CD4-positive, alpha-beta memory T cell (primary cell): ENCODE data around the gene DLGAP1. TPM values are rescaled to one million over a fixed set of nuclear protein-coding genes. Genes with fewer than 3 reads are reported as not detected.

Experiments
- CTCF ChIA-PET: fragments of 350-600 bp; sonication (Branson Sonifier 250); formaldehyde crosslinking; loops from one replicate; lab custom pipeline; 2021; ENCODE audit warnings: inconsistent platforms; ENCODE audit not compliant: partially characterized antibody; lab: Charles Lee
- POLR2A ChIA-PET: fragments of 350-600 bp; sonication (Branson Sonifier 250); formaldehyde crosslinking; loops from one replicate; lab custom pipeline; 2021; ENCODE audit not compliant: partially characterized antibody; lab: Charles Lee
- DNase-seq, 5 donors: peaks; one replicate each; pipeline versions ENCODE4 v3.0.0 to v3.0.0-alpha.2; 2020 to 2022; ENCODE audit warnings: mixed read lengths in 1 of 5
- H3K27ac ChIP-seq: one replicate; pipeline ENCODE4 v1.7.0; 2013; ENCODE audit warnings: low read depth, low read length
- H3K27me3 ChIP-seq: 2 replicates; pipeline ENCODE4 v1.7.0; 2013; ENCODE audit warnings: mild to moderate bottlenecking, low read length, moderate library complexity; ENCODE audit not compliant: insufficient read depth
- H3K36me3 ChIP-seq: 2 replicates; pipeline ENCODE4 v1.7.0; 2013; ENCODE audit warnings: mild to moderate bottlenecking, low read length, moderate library complexity; ENCODE audit not compliant: insufficient read depth
- H3K4me1 ChIP-seq: 2 replicates; pipeline ENCODE4 v1.7.0; 2013; ENCODE audit warnings: mild to moderate bottlenecking, low read length, moderate library complexity; ENCODE audit not compliant: insufficient read depth
- H3K4me3 ChIP-seq, 2 donors: one replicate each; pipeline ENCODE4 v1.7.0; 2013; ENCODE audit warnings: low read length in 2 of 2, mild to moderate bottlenecking in 1 of 2
- H3K9me3 ChIP-seq, 2 donors: one replicate each; pipeline ENCODE4 v1.7.0; 2013; ENCODE audit warnings: low read length in 2 of 2, control low read depth in 1 of 2; ENCODE audit not compliant: control insufficient read depth in 1 of 2
- H3K27ac Mint-ChIP-seq, 7 donors: one replicate each; pipeline ENCODE4 v1.8.0; 2020 to 2021; ENCODE audit warnings: mixed read lengths in 7 of 7, mild to moderate bottlenecking in 6 of 7, inconsistent platforms in 3 of 7, moderate library complexity in 3 of 7
- H3K27me3 Mint-ChIP-seq, 2 donors: one replicate each; pipeline ENCODE4 v1.8.0; 2020 to 2021; ENCODE audit warnings: mixed read lengths in 2 of 2
- H3K36me3 Mint-ChIP-seq, 2 donors: one replicate each; pipeline ENCODE4 v1.8.0; 2020 to 2021; ENCODE audit warnings: mixed read lengths in 2 of 2, inconsistent platforms in 1 of 2, mild to moderate bottlenecking in 1 of 2
- H3K4me1 Mint-ChIP-seq, 4 donors: one replicate each; pipeline ENCODE4 v1.8.0; 2020 to 2021; ENCODE audit warnings: mixed read lengths in 4 of 4, mild to moderate bottlenecking in 1 of 4
- H3K4me3 Mint-ChIP-seq, 8 donors: one replicate each; pipeline ENCODE4 v1.8.0; 2020 to 2021; ENCODE audit warnings: mixed read lengths in 8 of 8, mild to moderate bottlenecking in 7 of 8, moderate library complexity in 6 of 8, inconsistent platforms in 3 of 8
- H3K9me3 Mint-ChIP-seq, 8 donors: one replicate each; pipeline ENCODE4 v1.8.0; 2020 to 2021; ENCODE audit warnings: mixed read lengths in 8 of 8, mild to moderate bottlenecking in 5 of 8, inconsistent platforms in 3 of 8, moderate library complexity in 1 of 8
- intact Hi-C: fragments of 100-400 bp; cut with micrococcal nuclease; formaldehyde crosslinking; loops from one replicate; pipeline ENCODE4 v1.15.1; 2023
- polyA plus RNA-seq, 2 donors: library from polyadenylated mRNA; unstranded; fragments of 300-500 nt; fragmentation: Illumina TruSeq; gene quantifications; one replicate each; pipeline ENCODE4 v1.2.3, GENCODE V29; 2021
- total RNA-seq, 2 experiments: library from RNA; stranded (reverse); gene quantifications; one replicate each; pipeline ENCODE4 v1.2.3, GENCODE V29; 2021

The DLGAP1 gene
- total and polyA plus RNA-seq, 4 experiments from 2014 or later = 0.17 to 0.71 (median 0.45) TPM

DNA sequence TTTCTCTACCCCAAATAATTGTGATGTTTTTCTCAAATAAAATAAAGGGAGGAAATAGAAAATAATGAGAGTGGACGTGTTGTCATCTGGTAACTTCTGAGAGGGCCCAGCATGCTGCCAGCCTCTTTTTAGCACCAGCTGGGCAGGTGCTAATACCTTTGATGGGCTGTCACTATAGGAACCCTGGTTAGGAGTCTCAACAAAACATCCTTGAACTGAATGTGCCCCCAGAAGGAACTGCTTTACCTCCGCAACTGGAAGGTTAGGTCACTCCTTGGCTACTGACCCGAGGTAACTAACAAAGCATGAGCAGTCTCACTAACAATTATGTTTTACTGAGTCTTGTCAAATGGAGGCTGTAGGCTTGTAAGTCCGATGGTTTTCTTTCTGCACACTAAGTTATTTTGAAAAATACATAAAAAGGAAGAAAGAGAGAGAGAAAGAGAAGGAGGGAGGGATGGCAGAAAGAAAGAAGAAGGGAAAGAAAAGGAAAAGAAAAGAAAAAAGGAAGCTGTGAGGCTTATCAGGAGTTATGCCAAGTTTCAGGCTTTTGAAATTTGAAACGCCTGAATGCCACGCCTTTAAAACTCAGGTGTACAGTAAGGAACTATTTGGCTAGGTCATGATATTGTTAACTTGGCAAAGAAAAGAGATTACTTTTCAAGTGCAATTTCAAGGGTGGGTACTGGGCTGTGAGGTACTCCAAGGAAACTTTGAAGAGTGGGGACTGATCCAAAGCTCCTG, 914.1 kb downstream of the DLGAP1 start:
- Mint-ChIP-seq H3K27me3 (no peaks in the 10 kb centered on the region), H3K4me1 (peaks cover 0 to 5% (median under 1%) of the 10 kb centered on the region in 4 donors), H3K4me3 (no peak overlapping the region), H3K27ac (no peak overlapping the region), H3K9me3 (no peaks in the 10 kb centered on the region), H3K36me3 (no peaks in the 10 kb centered on the region)
- CTCF ChIA-PET = interaction anchor here (1.6 kb wide), 1 partner anchor 59 kb away, joined by 5 read pairs; no protein-coding TSS in a partner anchor
- H3K27ac ChIP-seq = no peak overlapping the region
- DNase-seq = no peak
- no peaks in the 10 kb centered on the region for H3K9me3 ChIP-seq
- no peaks in the 10 kb centered on the region for H3K4me1 ChIP-seq
- POLR2A ChIA-PET = no interaction called here
- no peaks in the 10 kb centered on the region for H3K27me3 ChIP-seq
- intact Hi-C loops = no loop called here
- H3K36me3 ChIP-seq = no peaks in the 10 kb centered on the region
- no peak overlapping the region for H3K4me3 ChIP-seq

DNA sequence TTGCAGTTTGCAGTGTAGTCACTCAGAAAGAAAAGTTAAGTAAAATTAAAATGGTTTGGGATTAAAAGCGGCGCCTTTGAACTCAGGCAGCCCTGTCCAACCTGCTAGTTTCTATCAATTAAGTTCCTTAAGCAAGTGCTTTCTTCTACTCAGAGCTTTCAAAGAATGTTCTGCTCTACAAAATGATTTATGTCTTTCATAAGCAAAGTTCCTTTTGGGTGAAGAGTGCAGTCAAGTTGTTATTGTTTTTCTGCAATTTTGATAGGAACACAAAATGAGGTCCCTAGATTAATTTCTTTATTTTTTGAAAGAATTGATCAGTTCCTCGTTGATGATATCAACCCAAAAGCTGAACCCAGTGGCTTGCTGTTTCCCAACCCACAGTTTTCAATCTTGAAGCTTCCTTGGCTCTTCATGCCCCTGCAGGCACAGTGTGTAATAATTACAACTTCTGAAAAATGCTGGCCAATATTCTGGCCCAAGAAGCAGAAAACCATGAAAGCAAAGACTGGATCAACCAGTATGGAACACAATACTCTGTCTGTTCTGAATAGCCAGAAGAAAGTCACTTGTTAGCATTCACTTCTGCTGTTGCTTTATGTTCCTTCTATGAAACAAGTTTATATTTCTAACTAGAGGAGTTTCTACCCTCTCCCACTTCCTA, 916.0 kb downstream of the DLGAP1 start:
- no peak overlapping the region for H3K27ac ChIP-seq
- Mint-ChIP-seq H3K27me3 (no peaks in the 10 kb centered on the region), H3K36me3 (no peaks in the 10 kb centered on the region), H3K9me3 (no peaks in the 10 kb centered on the region), H3K4me1 (peaks cover 0 to 5% (median under 1%) of the 10 kb centered on the region in 4 donors), H3K4me3 (no peak overlapping the region), H3K27ac (no peak overlapping the region)
- ChIA-PET CTCF (interaction anchor here (0.8 kb wide), 1 partner anchor 242 kb away, joined by 3 read pairs; no protein-coding TSS in a partner anchor), POLR2A (no interaction called here)
- no peak overlapping the region for H3K4me3 ChIP-seq
- H3K9me3 ChIP-seq = no peaks in the 10 kb centered on the region
- no peak for DNase-seq
- H3K36me3 ChIP-seq = no peaks in the 10 kb centered on the region
- H3K4me1 ChIP-seq = no peaks in the 10 kb centered on the region
- intact Hi-C loops = no loop called here
- no peaks in the 10 kb centered on the region for H3K27me3 ChIP-seq

DNA sequence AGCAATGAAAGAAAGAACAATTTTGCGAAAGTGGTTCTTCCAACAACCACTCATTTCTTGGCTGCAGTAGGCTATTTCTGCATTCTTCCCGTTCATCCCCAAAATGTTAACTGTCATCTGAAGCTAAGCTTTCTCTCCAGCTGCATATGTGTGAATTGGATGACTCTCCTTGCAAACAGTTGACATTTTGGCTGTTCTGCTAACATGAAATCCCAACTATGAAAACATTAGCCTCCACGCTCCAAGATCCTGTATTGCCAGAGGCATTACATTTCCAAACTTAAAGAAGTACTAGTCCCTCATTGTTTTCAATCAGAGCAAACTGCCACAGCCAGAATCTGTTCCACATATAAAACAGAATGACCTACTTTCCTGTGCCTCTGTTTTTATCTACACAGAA, 916.7 kb downstream of the DLGAP1 start:
- DNase-seq = no peak
- Mint-ChIP-seq H3K4me3 (no peak overlapping the region), H3K27me3 (no peaks in the 10 kb centered on the region), H3K27ac (no peak overlapping the region), H3K36me3 (no peaks in the 10 kb centered on the region), H3K9me3 (no peaks in the 10 kb centered on the region), H3K4me1 (peaks cover 0 to 5% (median under 1%) of the 10 kb centered on the region in 4 donors)
- CTCF ChIA-PET = no interaction called here
- Histone ChIP-seq H3K27ac (no peak overlapping the region), H3K36me3 (no peaks in the 10 kb centered on the region), H3K9me3 (no peaks in the 10 kb centered on the region), H3K4me3 (no peak overlapping the region), H3K4me1 (no peaks in the 10 kb centered on the region), H3K27me3 (no peaks in the 10 kb centered on the region)
- POLR2A ChIA-PET = no interaction called here
- intact Hi-C loops = no loop called here

DNA sequence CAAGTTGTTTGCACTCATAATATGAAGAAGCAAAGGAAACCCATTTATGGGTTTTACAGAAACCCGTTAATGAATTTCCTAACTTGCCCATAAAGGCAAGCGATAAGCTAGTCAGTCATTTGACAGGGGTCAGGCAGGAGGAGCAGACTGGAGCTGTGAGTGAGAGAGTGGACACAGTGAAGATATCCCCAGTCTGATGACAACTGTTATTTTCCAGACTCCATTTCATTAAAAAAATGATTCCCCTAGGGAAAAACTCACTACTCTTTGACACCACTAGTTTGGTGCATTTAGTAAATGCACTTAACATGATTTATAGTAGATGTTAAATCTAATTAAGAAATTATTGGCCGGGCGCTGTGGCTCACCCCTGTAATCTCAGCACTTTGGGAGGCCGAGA, 924.3 kb downstream of the DLGAP1 start:
- H3K9me3 ChIP-seq = no peaks in the 10 kb centered on the region
- H3K4me3 ChIP-seq = no peak overlapping the region
- Mint-ChIP-seq H3K4me3 (no peak overlapping the region), H3K4me1 (peaks cover 10 to 15% (median 12%) of the 10 kb centered on the region in 4 donors), H3K36me3 (no peaks in the 10 kb centered on the region), H3K9me3 (no peaks in the 10 kb centered on the region), H3K27ac (no peak overlapping the region), H3K27me3 (no peaks in the 10 kb centered on the region)
- ChIA-PET POLR2A (no interaction called here), CTCF (no interaction called here)
- H3K4me1 ChIP-seq = peaks cover 13% of the 10 kb centered on the region
- DNase-seq = no peak
- no peaks in the 10 kb centered on the region for H3K27me3 ChIP-seq
- H3K36me3 ChIP-seq = no peaks in the 10 kb centered on the region
- H3K27ac ChIP-seq = no peak overlapping the region
- intact Hi-C loops = no loop called here

DNA sequence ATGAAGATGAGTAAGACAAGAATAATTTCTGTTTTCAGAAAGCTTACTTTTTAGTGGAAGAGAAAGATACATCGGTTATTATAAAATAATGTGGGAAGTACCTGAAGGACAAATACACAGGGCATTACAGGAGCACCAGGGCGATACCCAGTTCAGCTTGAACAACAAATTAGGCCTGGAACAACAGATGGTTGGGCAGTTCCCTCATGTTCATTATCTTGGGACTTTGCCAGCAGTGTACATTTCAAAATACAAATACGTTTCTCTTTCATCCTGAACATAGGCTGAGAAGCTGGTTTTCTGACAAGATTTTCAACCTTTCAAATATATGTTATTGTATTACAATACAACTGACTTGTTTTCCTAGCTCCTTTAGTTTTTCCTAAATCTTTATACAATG, 925.5 kb downstream of the DLGAP1 start:
- Mint-ChIP-seq H3K4me3 (no peak overlapping the region), H3K27me3 (no peaks in the 10 kb centered on the region), H3K27ac (no peak overlapping the region), H3K36me3 (no peaks in the 10 kb centered on the region), H3K4me1 (peaks cover 12 to 20% (median 15%) of the 10 kb centered on the region in 4 donors), H3K9me3 (peaks cover 0 to 3% (median 0%) of the 10 kb centered on the region in 8 donors)
- Histone ChIP-seq H3K9me3 (no peaks in the 10 kb centered on the region), H3K27me3 (no peaks in the 10 kb centered on the region), H3K27ac (no peak overlapping the region), H3K36me3 (no peaks in the 10 kb centered on the region), H3K4me3 (no peak overlapping the region), H3K4me1 (peaks cover 16% of the 10 kb centered on the region)
- no peak for DNase-seq
- POLR2A ChIA-PET = no interaction called here
- CTCF ChIA-PET = interaction anchor here (1.0 to 1.7 kb wide), 2 partner anchors 75 to 244 kb away, joined by 3 to 10 read pairs; no protein-coding TSS in a partner anchor
- intact Hi-C loops = loop anchor here (5.0 kb wide), 1 partner anchor 82 kb away; no protein-coding TSS in a partner anchor

DNA sequence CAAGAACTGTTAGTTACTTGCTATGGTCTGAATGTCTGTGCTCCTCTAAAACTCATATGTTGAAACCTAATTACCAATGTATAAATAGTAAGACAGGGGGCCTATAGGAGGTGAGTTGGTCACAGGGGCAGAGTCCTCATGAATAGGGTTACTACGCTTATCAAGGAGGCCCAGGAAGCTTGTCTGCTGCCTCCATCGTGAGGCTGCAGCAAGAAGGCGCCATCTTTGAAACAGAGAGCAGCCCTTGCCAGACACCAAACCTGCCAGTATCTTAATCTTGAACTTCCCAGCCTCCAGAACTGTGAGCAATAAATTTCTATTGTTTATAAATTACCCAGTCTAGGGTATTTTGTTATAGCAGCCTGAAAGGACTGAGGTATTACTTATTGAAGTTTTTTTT, 926.0 kb downstream of the DLGAP1 start:
- Histone ChIP-seq H3K4me1 (peaks cover 16% of the 10 kb centered on the region), H3K27ac (no peak overlapping the region), H3K36me3 (no peaks in the 10 kb centered on the region), H3K27me3 (no peaks in the 10 kb centered on the region), H3K9me3 (no peaks in the 10 kb centered on the region), H3K4me3 (no peak overlapping the region)
- CTCF ChIA-PET = interaction anchor here (0.8 to 1.7 kb wide), 3 partner anchors 56 to 244 kb away, joined by 3 to 10 read pairs (median 3); no protein-coding TSS in a partner anchor
- peaks cover 0 to 8% (median under 1%) of the 10 kb centered on the region in 8 donors for H3K9me3 Mint-ChIP-seq
- intact Hi-C loops = loop anchor here (5.0 kb wide), 1 partner anchor 82 kb away; no protein-coding TSS in a partner anchor
- H3K4me1 Mint-ChIP-seq = peaks cover 12 to 20% (median 15%) of the 10 kb centered on the region in 4 donors
- H3K36me3 Mint-ChIP-seq = no peaks in the 10 kb centered on the region
- no peak overlapping the region for H3K27ac Mint-ChIP-seq
- no peaks in the 10 kb centered on the region for H3K27me3 Mint-ChIP-seq
- no peak for DNase-seq
- POLR2A ChIA-PET = no interaction called here
- H3K4me3 Mint-ChIP-seq = no peak overlapping the region

DNA sequence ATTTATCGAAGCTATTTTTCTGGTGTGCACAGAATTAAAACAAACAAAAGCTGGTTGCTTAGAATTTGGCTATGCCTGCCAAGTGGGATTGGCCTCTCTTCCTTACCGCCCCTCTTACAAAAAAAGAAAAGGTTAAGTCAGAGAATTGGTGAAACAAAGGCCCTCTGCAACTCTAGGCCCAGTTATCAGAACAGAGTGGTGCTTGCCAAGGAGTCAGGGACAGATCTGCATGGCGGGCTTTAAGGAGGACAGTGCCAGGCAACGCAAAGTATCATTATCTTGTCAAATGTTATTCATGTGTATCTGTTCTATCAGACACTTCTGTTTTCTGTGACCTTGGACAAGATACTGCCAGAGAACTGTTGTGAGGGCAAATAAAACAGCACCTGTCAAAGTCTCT, 926.9 kb downstream of the DLGAP1 start:
- Histone ChIP-seq H3K36me3 (no peaks in the 10 kb centered on the region), H3K4me1 (peaks cover 16% of the 10 kb centered on the region), H3K27me3 (no peaks in the 10 kb centered on the region), H3K4me3 (no peak overlapping the region), H3K9me3 (no peaks in the 10 kb centered on the region), H3K27ac (no peak overlapping the region)
- no peak for DNase-seq
- H3K36me3 Mint-ChIP-seq = no peaks in the 10 kb centered on the region
- H3K9me3 Mint-ChIP-seq = peaks cover 0 to 17% (median 6%) of the 10 kb centered on the region in 8 donors
- POLR2A ChIA-PET = no interaction called here
- H3K27me3 Mint-ChIP-seq = no peaks in the 10 kb centered on the region
- CTCF ChIA-PET = no interaction called here
- H3K4me3 Mint-ChIP-seq = no peak overlapping the region
- peak overlapping the region in 1 of 7 donors; percentile 31 for H3K27ac Mint-ChIP-seq
- H3K4me1 Mint-ChIP-seq = peaks cover 12 to 20% (median 15%) of the 10 kb centered on the region in 4 donors
- intact Hi-C loops = loop anchor here (5.0 kb wide), 1 partner anchor 81 kb away; no protein-coding TSS in a partner anchor
